ENCODE data around the gene DACT3.

The DACT3 gene, protein sequence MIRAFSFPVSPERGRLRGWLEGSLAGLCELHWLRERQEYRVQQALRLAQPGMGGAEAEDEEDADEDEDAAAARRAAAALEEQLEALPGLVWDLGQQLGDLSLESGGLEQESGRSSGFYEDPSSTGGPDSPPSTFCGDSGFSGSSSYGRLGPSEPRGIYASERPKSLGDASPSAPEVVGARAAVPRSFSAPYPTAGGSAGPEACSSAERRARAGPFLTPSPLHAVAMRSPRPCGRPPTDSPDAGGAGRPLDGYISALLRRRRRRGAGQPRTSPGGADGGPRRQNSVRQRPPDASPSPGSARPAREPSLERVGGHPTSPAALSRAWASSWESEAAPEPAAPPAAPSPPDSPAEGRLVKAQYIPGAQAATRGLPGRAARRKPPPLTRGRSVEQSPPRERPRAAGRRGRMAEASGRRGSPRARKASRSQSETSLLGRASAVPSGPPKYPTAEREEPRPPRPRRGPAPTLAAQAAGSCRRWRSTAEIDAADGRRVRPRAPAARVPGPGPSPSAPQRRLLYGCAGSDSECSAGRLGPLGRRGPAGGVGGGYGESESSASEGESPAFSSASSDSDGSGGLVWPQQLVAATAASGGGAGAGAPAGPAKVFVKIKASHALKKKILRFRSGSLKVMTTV

GRCh38 chr19:46661020-46661731 is at the start of gene DACT3:
TSS of gene DACT3 (minus strand) at chr19:46661182. CDS start at chr19:46661064, 118 bp downstream.
- DNase-seq (ENCODE audit: low spot score), result peak; percentile 99

- DNase-seq (ENCODE audit: low spot score), result no peak
Measured at GRCh38 chr19:46710687-46711086, 49.7 kb upstream of the DACT3 start.

DNA sequence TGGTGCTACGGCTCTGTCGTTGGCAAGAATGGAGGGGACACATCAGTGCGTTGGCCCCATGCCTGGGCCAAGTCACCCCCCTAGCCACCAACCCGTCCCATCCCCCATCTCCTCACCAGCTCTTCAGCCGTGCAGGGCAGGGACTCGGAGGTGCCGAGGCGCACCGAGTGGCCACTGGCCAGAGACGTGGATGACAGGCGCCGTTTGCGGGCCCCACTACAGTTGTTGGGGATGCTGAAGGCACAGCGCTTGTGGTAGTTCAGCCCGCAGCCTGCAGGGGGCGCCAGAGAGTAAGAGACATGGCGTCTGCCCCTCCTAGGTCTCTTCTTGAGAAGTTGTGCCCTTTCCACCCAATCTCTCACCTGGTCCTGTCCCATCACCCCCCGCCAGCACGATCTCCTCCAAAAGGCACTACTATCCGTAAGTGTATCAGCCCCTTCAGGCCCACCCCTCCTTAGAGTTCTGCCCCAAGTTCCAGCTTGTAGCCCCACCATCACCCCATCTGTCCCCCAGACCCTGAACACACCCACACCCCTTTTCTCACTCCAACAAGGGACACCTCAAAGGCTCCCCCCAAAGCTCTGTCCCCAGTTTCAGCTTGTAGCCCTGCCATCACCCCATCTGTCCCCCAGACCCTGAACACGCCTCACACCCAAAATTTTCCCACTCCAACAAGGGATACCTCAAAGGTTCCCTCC is 43.5 kb upstream of the DACT3 start:
- DNase-seq (ENCODE audit: low spot score), result peak; percentile 88

GRCh38 chr19:46700704-46701103 is 39.7 kb upstream of the DACT3 start:
- DNase-seq (ENCODE audit: low spot score), result no peak

DNA sequence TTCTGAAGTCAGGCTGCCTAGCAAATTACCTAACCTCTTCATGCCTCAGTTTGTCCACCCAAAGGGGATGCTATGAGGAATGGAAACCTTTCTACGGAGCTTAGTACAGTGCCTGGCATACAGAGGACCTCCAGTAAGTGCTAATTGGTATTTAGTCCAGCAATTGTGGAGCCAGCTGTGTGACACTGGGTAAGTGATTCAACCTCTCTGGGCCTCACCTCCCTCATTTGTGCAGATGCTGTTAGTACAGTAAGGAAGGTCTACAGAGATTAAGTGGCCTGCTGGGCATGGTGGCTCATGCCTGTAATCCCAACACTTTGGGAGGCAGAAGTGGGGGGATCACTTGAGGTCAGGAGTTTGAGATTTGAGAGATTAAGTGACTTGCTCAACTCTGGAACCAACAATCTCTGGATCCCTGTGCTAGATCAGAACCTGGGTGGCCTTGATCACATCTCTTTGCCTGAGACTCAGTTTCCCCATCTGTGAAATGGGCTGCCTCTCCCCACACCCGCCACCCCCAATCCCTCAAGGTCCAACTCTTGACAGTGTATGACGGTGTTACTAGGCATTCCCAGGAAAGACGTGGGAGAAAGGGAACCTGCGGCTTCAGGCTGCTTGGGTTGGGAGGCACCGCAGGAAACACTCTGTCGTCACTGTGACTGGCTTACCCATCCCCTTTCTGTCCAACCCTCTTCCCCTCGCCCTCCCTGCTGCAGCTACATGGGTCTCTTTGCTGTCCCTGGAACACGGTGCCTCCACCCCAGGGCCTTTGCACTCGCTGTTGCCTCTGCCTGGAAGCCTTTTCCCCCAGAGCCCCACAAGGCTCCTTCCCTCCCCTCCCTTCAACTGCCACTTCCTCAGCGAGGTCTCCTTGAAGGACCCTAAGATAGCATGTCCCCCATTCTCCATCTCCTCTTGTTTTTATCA is 37.7 kb upstream of the DACT3 start:
- no peak for DNase-seq (ENCODE audit: low spot score)

- peak; percentile 53 for DNase-seq (ENCODE audit: low spot score)
Measured at GRCh38 chr19:46697204-46697960, 36.4 kb upstream of the DACT3 start.

DNA sequence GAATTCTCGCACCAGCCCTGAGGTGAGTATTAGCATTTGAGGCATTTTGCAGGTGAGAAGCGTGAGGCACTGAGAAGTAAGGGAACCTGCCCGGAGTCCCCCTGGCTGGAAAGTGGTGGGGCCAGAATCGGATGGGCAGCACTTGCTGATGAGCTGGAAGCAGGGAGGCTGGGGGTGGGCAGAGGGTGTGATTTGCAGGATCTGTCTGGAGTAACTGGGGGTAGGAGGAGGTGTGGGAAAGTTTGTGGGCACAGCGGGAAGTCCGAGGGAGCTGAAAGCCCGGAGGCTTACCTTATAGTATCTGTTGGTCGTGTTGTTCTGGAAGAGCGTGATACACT is 35.9 kb upstream of the DACT3 start:
- peak; percentile 12 for DNase-seq (ENCODE audit: low spot score)

DNA sequence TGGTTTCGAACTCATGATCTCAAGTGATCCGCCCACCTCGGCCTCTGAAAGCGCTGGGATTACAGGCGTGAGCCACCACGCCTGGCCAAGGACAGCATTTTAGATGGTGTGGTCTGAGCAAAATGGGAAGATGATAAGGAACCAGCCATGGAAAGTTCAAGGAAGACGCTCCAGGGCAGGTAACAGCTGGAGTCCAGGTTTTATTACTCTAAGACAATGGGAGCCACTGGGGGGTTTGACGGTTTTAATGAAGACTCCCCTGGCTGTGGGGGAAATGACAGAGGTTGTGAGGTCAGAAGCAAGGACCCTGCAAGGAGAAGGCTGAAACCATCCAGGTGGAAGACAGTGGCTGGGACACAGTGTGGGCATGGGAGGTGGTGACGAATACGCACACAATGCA is 35.1 kb upstream of the DACT3 start:
- no peak for DNase-seq (ENCODE audit: low spot score)

DNA sequence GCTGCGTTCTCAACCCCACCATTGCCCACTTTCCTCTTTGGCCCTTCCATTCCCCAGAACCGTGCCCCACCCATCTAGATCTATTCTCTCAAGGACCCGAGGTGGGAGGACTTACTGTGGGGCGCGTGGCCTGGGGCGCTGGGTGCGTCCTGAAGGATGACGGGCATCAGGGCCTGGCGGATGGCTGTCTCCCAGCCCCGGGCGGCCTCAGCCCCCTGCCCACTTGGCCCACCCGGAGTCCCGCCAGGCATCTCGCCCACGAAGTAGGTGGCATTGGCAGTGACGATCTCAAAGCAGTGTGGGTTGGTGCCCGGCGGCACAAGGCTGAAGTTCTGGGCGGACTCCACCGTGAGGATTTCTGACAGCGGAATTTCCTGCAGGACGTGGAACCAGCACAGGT is 32.8 kb upstream of the DACT3 start:
- DNase-seq (ENCODE audit: low spot score), result no peak

DNA sequence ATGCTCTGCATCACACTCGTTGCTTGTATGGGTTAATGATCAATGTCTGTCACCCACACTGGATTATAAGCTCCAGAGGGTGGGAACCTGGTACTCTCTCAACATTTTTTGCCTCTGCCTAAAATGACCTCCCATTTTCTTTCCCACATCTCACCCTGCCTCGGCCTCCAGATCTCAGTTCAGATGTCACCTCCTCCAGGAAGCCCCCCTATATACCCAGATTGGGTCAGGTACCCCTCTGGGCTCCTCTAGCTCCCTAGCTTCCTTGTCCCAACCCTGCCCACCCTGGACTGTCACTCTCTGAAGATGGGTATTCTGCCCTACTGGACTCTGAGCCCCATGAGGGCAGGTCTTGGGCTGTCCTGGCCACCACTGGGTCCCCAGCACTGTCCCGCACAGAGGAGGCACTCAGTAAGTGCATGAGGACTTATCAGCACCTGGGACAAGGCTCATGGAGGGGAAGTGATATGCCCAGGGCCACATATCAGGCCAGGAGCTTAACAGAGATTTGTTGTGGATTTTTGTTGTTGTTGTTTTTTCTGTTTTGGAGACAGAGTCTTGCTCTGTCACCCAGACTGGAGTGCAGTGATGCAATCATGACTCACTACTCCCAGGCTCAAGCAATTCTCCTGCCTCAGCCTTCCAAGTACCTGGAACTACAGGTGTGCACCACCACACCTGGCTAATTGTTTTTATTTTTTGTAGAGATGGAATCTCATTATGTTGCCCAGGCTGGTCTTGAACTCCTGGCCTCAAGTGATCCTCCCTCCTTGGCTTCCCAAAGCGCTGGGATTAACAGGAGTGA is 32.1 kb upstream of the DACT3 start:
- no peak for DNase-seq (ENCODE audit: low spot score)

GRCh38 chr19:46691948-46692347 is 31.0 kb upstream of the DACT3 start:
- no peak for DNase-seq (ENCODE audit: low spot score)

GRCh38 chr19:46691104-46691503 is 30.1 kb upstream of the DACT3 start:
- DNase-seq (ENCODE audit: low spot score), result no peak

DNA sequence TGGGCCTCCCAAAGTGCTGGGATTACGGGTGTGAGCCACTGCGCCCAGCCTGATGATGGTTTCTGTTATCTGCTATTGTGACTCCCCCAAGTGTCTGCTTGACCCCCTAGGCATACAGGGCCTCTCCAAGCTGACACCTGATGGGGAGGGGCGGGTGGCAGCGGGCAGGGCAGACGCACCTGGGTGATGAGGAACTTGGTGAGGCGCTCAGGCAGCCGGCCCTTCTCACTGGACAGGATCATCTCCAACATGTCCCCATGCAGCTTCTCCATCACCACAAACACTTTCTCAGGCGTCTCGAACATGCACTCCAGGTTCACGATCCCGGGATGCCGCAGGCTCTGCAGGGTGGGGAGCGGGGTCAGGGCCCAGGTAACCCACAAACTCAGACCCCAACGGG is 28.4 kb upstream of the DACT3 start:
- no peak for DNase-seq (ENCODE audit: low spot score)

DNA sequence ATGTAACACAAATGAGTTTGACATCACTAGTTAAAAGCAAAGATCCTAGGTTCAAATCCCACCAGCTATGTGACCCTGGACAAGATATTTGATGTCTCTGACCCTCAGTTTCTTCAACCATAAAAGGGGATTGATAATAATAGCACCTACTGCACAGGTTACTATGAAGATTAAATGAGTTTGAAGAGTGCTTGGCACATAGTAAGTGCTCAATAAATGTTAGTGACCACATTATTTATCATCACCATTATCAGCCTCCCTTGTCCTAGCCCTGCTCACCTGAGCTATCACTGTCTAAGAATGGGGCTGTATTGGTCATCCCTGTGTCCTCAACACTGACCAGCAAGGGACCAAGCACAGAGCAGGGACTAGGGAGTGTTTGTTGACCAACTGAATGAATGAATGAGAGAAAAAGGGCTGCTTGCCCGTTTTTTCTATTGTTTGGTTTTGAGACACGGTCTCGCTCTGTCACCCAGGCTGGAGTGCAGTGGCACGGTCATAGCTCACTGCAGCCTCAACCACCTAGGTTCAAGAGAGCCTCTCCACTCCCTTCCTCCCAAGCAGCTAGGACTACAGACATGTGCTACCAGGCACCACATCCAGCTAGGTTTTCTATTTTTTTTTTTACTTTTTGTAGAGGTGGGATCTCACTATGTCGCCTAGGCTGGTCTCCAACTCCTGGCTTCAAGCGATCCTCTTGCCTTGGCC is 26.6 kb upstream of the DACT3 start:
- no peak for DNase-seq (ENCODE audit: low spot score)

GRCh38 chr19:46685189-46685588 is 24.2 kb upstream of the DACT3 start:
- no peak for DNase-seq (ENCODE audit: low spot score)

DNA sequence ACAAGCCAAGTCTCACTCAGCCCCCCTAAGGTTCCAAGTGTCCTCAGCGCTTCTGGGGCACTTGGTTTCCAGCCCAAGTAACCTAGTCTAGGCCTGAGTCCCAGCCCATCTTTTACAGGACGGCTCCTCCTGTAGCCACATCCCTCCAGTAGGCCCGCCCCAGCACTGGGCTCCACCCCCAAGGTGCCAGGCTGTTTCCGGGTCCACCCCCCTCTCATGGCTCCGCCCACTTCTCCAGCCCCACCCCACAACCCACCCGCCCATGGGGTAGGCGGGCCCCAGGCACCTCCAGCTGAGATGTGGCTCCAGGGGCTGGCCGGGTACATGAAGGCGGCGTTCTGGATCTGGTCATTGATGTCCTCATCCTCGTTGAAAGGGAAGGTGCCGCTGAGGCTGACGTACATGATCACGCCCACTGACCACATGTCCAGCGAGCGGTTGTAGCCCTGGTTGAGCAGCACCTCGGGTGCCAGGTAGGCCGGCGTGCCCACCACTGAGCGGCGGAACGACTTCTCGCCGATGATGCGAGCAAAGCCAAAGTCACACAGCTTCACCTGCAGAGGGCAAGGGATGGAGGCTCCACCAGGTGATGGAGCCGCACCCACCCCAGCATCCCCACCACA is 17.2 kb upstream of the DACT3 start:
- peak; percentile 61 for DNase-seq (ENCODE audit: low spot score)

GRCh38 chr19:46674416-46675178 is 13.6 kb upstream of the DACT3 start:
- DNase-seq (ENCODE audit: low spot score), result peak; percentile 59

- DNase-seq (ENCODE audit: low spot score), result no peak
Measured at GRCh38 chr19:46670813-46671212, 9.8 kb upstream of the DACT3 start.
